NT2/D1 (cell line): Measurements from ENCODE around the gene TAS2R13.

Experiments
- DNase-seq: peaks from one replicate; pipeline ENCODE4 v3.0.0-alpha.2; 2011; ENCODE audit warnings: low read depth, low spot score
- H3K27me3 ChIP-seq: 2 replicates; pipeline ENCODE4 v1.6.0; 2011; ENCODE audit warnings: mild to moderate bottlenecking; ENCODE audit not compliant: insufficient read length, insufficient read depth
- H3K36me3 ChIP-seq: 2 replicates; pipeline ENCODE4 v1.6.1; 2011; ENCODE audit warnings: mild to moderate bottlenecking, low read length, mixed read lengths; ENCODE audit not compliant: insufficient read depth, insufficient read length
- H3K4me1 ChIP-seq: 2 replicates; pipeline ENCODE4 v1.5.1; 2011; ENCODE audit not compliant: insufficient read depth, insufficient read length
- H3K4me3 ChIP-seq: 2 replicates; pipeline ENCODE4 v1.5.1; 2011; ENCODE audit warnings: low read depth; ENCODE audit not compliant: insufficient read length
- H3K9ac ChIP-seq: 2 replicates; pipeline ENCODE4 v1.6.0; 2011; ENCODE audit warnings: low read depth; ENCODE audit not compliant: insufficient read length
- H3K9me3 ChIP-seq: 2 replicates; pipeline ENCODE4 v1.5.1; 2011; ENCODE audit warnings: mild to moderate bottlenecking, low read length; ENCODE audit not compliant: insufficient read depth
- SUZ12 ChIP-seq: IDR thresholded peaks from 2 replicates; pipeline ENCODE4 v1.6.1; 2011; ENCODE audit not compliant: insufficient read length, insufficient read depth; ENCODE audit errors: extremely low read depth
- YY1 ChIP-seq: IDR thresholded peaks from 2 replicates; pipeline ENCODE4 v1.6.1; 2011; ENCODE audit not compliant: insufficient read length, insufficient read depth
- ZNF274 ChIP-seq: IDR thresholded peaks from 2 replicates; pipeline ENCODE4 v1.6.1; 2011; ENCODE audit warnings: mild to moderate bottlenecking, low read depth, low read length

TAS2R13 gene

DNA sequence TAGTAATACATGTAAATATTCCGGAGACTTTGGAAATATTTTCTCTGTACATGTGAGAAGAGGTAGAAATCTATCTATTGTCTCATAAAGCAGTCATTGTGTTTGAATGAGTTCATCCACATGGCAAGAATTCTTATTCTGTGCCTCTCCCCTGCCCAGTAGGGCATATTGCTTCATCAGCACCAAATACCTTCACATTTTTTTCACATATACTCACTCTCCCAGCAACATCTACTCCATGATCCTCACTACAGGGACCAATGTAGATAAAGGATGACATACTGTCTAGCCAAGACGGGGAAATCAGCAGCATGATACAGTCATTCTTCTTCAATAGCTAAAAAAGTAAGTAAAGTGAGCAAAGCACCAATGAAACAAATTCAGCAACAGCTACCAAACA, 31.0 kb upstream of the TAS2R13 start:
- H3K9ac ChIP-seq: no peak overlapping the region
- H3K27me3 ChIP-seq: no peaks in the 10 kb centered on the region
- no peak overlapping the region for H3K4me3 ChIP-seq
- no peaks in the 10 kb centered on the region for H3K36me3 ChIP-seq
- peaks cover 26% of the 10 kb centered on the region for H3K9me3 ChIP-seq
- no peak for DNase-seq
- H3K4me1 ChIP-seq: peaks cover 3% of the 10 kb centered on the region
- TF ChIP-seq ZNF274: no peak
- TF ChIP-seq YY1: no peak
- TF ChIP-seq SUZ12: no peak

DNA sequence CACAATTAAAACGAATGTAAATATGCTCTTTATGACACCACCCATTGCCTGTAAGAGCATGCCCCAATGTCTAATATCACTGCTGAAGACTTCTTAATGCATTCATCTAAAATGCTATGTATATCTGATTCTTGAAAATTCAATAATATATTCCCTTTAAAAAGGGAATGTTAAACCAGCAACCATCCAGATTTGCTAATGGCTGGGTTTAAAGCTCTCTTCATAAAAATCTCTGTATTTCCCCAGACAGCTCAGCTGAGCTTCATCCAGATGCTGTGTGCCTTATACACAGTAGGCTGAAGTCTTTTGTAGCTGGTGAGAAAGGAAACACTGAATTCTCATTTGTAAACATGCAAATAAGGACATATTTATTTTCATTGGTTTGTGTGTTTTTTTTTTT, 29.8 kb upstream of the TAS2R13 start, which contains the start of gene TAS2R14:
Gene TAS2R14 (minus strand): TSS at position 101 of the 400 bp plus-strand sequence. CDS start 56 bp downstream, at position 45.
- H3K4me1 ChIP-seq: peaks cover 3% of the 10 kb centered on the region

DNA sequence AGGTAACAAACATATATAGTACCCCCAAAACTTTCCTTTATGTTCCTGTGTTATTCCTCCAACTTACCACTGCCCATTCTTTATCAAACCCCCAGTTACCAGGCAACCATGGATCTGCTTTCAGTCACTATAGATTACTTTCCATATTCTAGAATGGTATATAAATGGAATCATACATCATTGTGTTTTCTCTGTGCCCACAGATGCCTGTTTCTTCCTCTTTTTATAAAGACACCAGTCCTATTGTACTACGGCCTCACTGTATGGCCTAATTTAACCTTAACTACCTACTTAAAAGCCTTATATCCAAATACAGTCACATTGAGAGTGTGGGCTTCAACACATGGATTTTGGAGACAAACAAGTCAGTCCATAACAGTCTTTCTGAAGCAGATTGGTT, 27.1 kb upstream of the TAS2R13 start:
- TF ChIP-seq ZNF274 (no peak), SUZ12 (no peak), YY1 (no peak)
- H3K9me3 ChIP-seq: no peaks in the 10 kb centered on the region
- H3K27me3 ChIP-seq: no peaks in the 10 kb centered on the region
- DNase-seq: no peak
- no peaks in the 10 kb centered on the region for H3K4me1 ChIP-seq
- H3K9ac ChIP-seq: no peak overlapping the region
- no peaks in the 10 kb centered on the region for H3K36me3 ChIP-seq
- H3K4me3 ChIP-seq: no peak overlapping the region

More for the DNA sequence above, 29.8 kb upstream of the TAS2R13 start, which contains the start of gene TAS2R14:
- no peak within 1 kb of the TSS for H3K9ac ChIP-seq
- no peaks in the 10 kb centered on the region for H3K36me3 ChIP-seq
- no peak for DNase-seq
- no peak within 1 kb of the TSS for H3K4me3 ChIP-seq
- peaks cover 14% of the 10 kb centered on the region for H3K9me3 ChIP-seq
- no peak for TF ChIP-seq SUZ12
- TF ChIP-seq YY1: no peak
- TF ChIP-seq ZNF274: no peak
- H3K27me3 ChIP-seq: no peaks in the 10 kb centered on the region

DNA sequence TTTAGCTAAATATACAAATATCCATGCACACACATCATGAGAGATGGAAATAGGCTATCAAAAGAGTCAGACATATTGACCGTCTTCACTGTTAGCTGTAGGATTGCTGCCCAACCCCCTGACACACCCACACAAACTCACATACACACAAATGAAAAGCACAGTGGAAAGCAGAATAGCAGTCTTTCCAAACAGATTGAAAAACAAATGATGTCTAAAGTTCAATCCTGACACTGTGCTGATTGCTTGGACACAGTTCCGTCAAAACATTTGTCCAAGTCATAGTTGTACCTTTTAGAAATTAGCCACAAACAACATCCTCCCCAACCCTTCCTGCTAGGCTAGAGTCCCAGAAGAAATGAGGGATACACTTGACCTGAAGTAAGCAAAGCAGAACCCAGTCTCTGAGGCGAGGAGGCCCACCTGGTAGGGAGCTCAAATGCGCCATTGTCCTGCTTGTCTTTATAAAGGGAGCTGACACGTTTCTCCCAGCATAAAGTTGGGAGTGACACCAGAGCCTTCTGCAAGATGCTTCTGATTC, 19.5 kb upstream of the TAS2R13 start, which contains the start of gene PRH2:
Gene PRH2 (plus strand): TSS at position 491 of the 541 bp plus-strand sequence. CDS start 38 bp downstream, at position 529.
- no peaks in the 10 kb centered on the region for H3K36me3 ChIP-seq
- no peak within 1 kb of the TSS for H3K4me3 ChIP-seq
- no peaks in the 10 kb centered on the region for H3K27me3 ChIP-seq
- H3K9me3 ChIP-seq: no peaks in the 10 kb centered on the region
- TF ChIP-seq YY1: no peak
- no peak for TF ChIP-seq ZNF274
- TF ChIP-seq SUZ12: no peak
- no peak within 1 kb of the TSS for H3K9ac ChIP-seq
- DNase-seq: no peak
- no peaks in the 10 kb centered on the region for H3K4me1 ChIP-seq

DNA sequence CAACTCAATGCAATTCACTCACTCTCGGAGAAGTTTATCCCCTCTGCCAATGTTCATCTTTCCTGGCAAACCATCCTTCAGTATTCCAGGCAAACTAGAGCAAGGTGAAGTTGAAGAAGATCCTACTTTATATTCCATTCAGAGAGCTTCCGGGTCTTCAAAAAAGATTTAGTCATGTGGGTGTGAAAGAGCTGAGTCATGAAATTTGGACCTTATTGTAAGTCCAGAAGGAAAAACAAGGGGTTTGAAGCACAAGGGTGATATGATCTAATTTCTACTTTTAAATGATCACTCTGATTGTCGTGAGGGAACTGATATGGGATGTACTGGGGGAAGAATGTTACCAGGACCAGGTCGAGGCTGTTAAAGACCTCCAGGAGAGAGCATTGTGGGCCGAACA, 16.9 kb upstream of the TAS2R13 start:
- H3K36me3 ChIP-seq: no peaks in the 10 kb centered on the region
- H3K9me3 ChIP-seq: no peaks in the 10 kb centered on the region
- H3K27me3 ChIP-seq: no peaks in the 10 kb centered on the region
- TF ChIP-seq ZNF274 (no peak), YY1 (no peak), SUZ12 (no peak)
- no peak overlapping the region for H3K4me3 ChIP-seq
- DNase-seq: no peak
- H3K9ac ChIP-seq: no peak overlapping the region
- no peaks in the 10 kb centered on the region for H3K4me1 ChIP-seq

DNA sequence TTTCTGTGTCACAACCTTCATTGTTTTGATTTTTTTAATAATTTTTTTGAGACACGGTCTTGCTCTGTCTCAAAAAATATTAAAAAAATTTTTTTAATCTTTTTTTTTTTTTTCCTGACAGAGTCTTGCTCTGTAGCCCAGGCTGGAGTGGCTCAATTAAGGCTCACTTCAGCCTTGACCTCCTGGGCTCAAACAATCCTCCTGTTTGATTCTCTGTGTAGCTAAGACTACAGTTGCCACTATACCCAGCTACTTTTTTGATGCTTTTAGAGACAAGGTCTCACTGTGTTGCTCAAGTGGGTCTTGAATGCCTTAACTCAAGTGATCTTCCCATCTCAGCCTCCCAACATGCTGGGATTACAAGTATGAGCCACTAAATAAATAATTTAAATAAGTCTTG, 10.4 kb upstream of the TAS2R13 start:
- Histone ChIP-seq H3K9me3 (no peaks in the 10 kb centered on the region), H3K36me3 (no peaks in the 10 kb centered on the region), H3K4me1 (no peaks in the 10 kb centered on the region), H3K27me3 (no peaks in the 10 kb centered on the region), H3K4me3 (no peak overlapping the region), H3K9ac (no peak overlapping the region)
- DNase-seq: no peak
- TF ChIP-seq YY1: no peak

DNA sequence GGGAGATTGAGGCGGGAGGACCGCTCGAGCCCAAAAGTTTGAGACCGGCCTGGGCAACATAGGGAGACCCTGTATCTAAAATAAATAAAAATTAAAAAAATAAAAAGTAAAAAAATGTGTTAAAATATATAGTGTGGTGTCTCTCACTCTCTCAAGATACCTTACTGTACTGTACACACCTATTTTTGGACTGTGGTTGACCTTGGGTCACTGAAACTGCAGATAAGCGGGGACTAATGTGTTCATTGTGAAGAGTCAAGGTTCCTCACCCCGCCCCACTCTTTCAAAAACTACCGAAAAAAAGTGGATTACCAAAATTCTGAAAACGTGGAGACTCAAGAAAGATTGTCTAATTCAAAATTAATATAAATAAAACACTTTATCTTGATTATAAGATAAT, 1.0 kb upstream of the TAS2R13 start:
- H3K9ac ChIP-seq: no peak overlapping the region
- 0 out of 2 replicates have a peak, but pooled peaks cover 6% of the 10 kb centered on the region for H3K9me3 ChIP-seq
- H3K4me3 ChIP-seq: no peak overlapping the region
- H3K4me1 ChIP-seq: no peaks in the 10 kb centered on the region
- no peaks in the 10 kb centered on the region for H3K36me3 ChIP-seq
- no peaks in the 10 kb centered on the region for H3K27me3 ChIP-seq
- TF ChIP-seq ZNF274 (no peak), SUZ12 (no peak), YY1 (no peak)
- no peak for DNase-seq
